Testis (tissue), 3 donors: Measurements from ENCODE around the gene CDK10. TPM values are rescaled to one million over a fixed set of nuclear protein-coding genes. Genes with fewer than 3 reads are reported as not detected.
"Not testable (repeated sequence)": the region's sequence is repeated elsewhere in the genome, so short reads cannot be mapped to it uniquely, and the experiment has no call there.

Experiments
- DNase-seq: peaks from one replicate; pipeline ENCODE4 v3.0.0-alpha.2; 2019
- H3K27ac ChIP-seq, 2 donors: fragments of 200-600 bp; sonication (generic); one replicate each; pipeline ENCODE4 v1.5.1; 2019
- H3K27me3 ChIP-seq: fragments of 200-600 bp; sonication (generic); one replicate; pipeline ENCODE4 v1.5.1; 2019
- H3K36me3 ChIP-seq: fragments of 200-600 bp; sonication (generic); one replicate; pipeline ENCODE4 v1.5.1; 2017; ENCODE audit warnings: low read depth; ENCODE audit errors: missing control alignments
- H3K4me1 ChIP-seq: fragments of 200-600 bp; sonication (generic); one replicate; pipeline ENCODE4 v1.5.1; 2019
- H3K4me3 ChIP-seq, 2 donors: fragments of 200-600 bp; sonication (generic); one replicate each; pipeline ENCODE4 v1.5.1; 2017 to 2019
- H3K9me3 ChIP-seq: fragments of 200-600 bp; sonication (generic); one replicate; pipeline ENCODE4 v1.5.1; 2017
- POLR2A ChIP-seq: fragments of 450-650 bp; IDR thresholded peaks from one replicate; pipeline ENCODE4 v1.6.1; 2017; ENCODE audit warnings: antibody characterized with exemption, mild to moderate bottlenecking, moderate library complexity
- WGBS, 2 donors: methylation state at CpG; one replicate each; pipeline ENCODE4 v1.1.5; 2018; 5-methylcytosine and 5-hydroxymethylcytosine counted together
- intact Hi-C: fragments of 100-400 bp; cut with DNase I; formaldehyde crosslinking; loops from one replicate; pipeline ENCODE4 v1.15.1; 2023; ENCODE audit warnings: low total_unique reads
- polyA plus RNA-seq: library from polyadenylated mRNA; stranded (reverse); fragments of 350-450 nt; fragmentation: Illumina TruSeq; extraction: RNeasy Lipid Tissue Mini Kit (QIAGEN cat#74804); gene quantifications from one replicate; pipeline ENCODE4 v1.2.3, GENCODE V29; 2014; ENCODE audit warnings: low read depth, low replicate concordance; ENCODE audit not compliant: insufficient read depth
- total RNA-seq, 2 donors: library from RNA; depleted of rRNA; stranded (reverse); fragments of >200 nt; gene quantifications; one replicate each; pipeline ENCODE4 v1.2.3, GENCODE V29; 2016
- TF ChIP-seq, protein P1 (sequence below), 3 experiments: fragments of 450-650 bp in 2 of 3; fragments of 200-600 bp in 1 of 3; sonication (generic) in 1 of 3; IDR thresholded peaks; one replicate each; pipeline ENCODE4 v1.5.1; 2016 to 2019; ENCODE audit warnings: antibody characterized with exemption in 3 of 3, mild to moderate bottlenecking in 2 of 3, moderate library complexity in 1 of 3

CDK10 gene
- total and polyA plus RNA-seq, 3 donors from 2014 or later, result 68.0 to 88.3 (median 77.1) TPM

DNA sequence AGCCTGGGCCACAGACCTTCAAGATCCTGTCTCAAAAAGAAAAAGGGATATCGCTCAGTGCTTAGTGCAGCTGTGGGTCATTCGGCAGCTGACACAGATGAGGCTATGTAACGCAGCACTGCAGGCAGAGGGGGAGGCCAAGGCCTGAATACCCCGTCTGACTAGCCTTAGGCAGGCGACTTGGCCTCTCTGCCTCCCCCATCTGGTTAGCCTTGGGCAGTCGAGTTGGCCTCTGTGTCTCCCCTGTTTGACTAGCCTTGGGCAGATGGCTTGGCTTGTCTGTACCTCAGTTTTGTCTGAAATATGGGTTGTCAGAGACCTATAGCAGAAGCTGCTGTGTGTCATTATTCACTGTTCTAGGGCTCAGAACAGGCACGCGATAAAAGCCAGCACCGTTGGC is 18.9 kb upstream of the CDK10 start:
- no peak overlapping the region for H3K27ac ChIP-seq
- no peaks in the 10 kb centered on the region for H3K4me1 ChIP-seq
- H3K27me3 ChIP-seq, result no peaks in the 10 kb centered on the region
- H3K36me3 ChIP-seq, result no peaks in the 10 kb centered on the region
- 80% methylated on average over 9 of the region's 9 CpGs for WGBS, 2 donors
- intact Hi-C loops, result no loop called here
- TF ChIP-seq POLR2A, result no peak
- TF ChIP-seq, protein P1, sequence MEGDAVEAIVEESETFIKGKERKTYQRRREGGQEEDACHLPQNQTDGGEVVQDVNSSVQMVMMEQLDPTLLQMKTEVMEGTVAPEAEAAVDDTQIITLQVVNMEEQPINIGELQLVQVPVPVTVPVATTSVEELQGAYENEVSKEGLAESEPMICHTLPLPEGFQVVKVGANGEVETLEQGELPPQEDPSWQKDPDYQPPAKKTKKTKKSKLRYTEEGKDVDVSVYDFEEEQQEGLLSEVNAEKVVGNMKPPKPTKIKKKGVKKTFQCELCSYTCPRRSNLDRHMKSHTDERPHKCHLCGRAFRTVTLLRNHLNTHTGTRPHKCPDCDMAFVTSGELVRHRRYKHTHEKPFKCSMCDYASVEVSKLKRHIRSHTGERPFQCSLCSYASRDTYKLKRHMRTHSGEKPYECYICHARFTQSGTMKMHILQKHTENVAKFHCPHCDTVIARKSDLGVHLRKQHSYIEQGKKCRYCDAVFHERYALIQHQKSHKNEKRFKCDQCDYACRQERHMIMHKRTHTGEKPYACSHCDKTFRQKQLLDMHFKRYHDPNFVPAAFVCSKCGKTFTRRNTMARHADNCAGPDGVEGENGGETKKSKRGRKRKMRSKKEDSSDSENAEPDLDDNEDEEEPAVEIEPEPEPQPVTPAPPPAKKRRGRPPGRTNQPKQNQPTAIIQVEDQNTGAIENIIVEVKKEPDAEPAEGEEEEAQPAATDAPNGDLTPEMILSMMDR (IDR thresholded peaks at IDR 0.05), result no peak
- H3K4me3 ChIP-seq, result no peak overlapping the region
- no peaks in the 10 kb centered on the region for H3K9me3 ChIP-seq
- DNase-seq, result no peak

DNA sequence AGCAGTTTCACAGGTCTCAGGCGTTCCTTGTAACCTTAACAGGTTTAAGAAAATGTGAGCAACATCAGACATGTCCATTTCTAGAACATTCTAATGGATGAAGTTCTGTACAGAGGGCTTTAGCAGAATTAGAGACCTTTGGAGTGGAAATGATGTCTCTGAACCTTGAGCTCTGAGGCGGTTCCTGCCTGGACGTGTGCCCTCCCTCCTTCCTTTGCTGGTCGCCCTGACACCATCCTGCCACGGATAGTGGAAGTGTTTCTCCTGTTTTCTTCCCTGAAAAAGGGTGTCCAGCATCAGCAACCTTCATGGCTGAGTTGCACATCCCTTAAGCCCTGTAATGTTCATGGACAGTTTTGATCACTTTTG is 17.7 kb upstream of the CDK10 start:
- Histone ChIP-seq H3K4me1 (no peaks in the 10 kb centered on the region), H3K27ac (no peak overlapping the region), H3K4me3 (no peak overlapping the region), H3K9me3 (no peaks in the 10 kb centered on the region), H3K27me3 (no peaks in the 10 kb centered on the region), H3K36me3 (no peaks in the 10 kb centered on the region)
- 86% methylated on average over 5 of the region's 5 CpGs for WGBS, 2 donors
- no peak for DNase-seq
- intact Hi-C loops, result no loop called here
- TF ChIP-seq, protein P1 (IDR thresholded peaks at IDR 0.05), result no peak
- TF ChIP-seq POLR2A, result no peak

DNA sequence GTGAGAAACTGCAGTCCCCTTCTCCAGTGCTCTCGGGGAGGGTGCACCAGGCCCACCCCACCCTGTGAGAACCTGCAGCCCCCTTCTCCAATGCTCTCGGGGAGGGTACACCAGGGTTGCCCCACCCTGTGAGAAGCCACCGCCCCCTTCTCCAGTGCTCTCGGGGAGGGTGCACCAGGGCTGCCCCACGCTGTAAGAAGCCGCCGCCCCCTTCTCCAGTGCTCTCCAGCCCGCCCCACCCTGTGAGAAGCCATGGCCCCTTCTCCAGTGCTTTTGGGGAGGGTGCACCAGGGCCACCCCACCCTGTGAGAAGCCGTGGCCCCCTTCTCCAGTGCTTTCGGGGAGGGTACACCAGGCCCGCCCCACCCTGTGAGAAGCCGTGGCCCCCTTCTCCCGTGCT is 16.7 kb upstream of the CDK10 start:
- Histone ChIP-seq H3K4me1 (no peaks in the 10 kb centered on the region), H3K36me3 (no peaks in the 10 kb centered on the region), H3K27me3 (no peaks in the 10 kb centered on the region), H3K4me3 (no peak overlapping the region), H3K9me3 (no peaks in the 10 kb centered on the region), H3K27ac (no peak overlapping the region)
- 94 to 99% methylated on average over 5 to 7 of the region's 13 CpGs for WGBS, 2 donors
- no peak for DNase-seq
- TF ChIP-seq, protein P1 (IDR thresholded peaks at IDR 0.05), result no peak
- no peak for TF ChIP-seq POLR2A
- intact Hi-C loops, result no loop called here

DNA sequence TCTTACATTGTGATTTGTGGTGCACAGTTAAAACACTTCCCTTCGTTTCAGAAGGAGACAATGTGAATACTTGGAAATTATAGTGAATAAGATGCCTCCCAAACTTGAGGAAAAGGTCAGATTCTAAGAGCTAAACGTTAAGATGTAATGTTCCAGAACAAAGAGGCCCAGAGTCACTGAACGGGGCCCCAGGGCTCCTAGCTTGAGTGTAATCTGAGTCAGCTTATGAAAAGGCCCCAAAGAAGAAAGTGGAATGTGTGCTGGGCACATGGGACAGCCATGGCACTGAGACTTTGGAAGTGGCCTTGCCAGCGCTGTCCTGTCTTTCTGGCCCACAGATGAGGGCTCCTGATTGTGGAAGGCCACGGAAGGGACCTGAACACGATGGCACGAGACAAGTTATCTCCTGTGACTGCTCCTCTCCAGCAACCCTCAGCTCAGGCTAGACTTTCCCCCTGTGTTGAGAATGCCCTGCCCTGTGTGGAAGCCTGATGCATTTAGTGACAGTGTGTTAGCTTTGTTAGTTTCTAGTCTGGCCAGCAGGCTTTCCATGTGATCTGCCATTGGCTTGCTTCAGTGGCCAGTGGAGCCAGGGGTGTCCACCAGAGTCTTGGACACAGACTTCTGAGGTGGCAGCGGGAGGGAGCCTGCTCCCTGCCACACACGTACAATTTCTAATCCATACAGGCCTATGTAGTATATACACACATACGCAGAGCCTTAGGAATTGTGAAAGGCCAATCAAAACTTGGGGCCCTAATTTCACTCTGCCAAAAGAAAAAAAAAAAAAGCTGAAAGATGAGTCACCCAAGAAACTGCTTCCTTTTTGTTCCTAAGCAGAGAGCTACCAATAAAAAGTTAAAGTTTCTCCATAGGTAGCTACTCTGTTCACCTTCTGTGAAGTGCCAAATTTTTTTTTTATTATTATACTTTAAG is 15.7 kb upstream of the CDK10 start:
- intact Hi-C loops, result no loop called here
- WGBS, 2 donors, result 85 to 86% methylated on average over 10 of the region's 10 CpGs
- no peaks in the 10 kb centered on the region for H3K4me1 ChIP-seq
- no peak for TF ChIP-seq POLR2A
- TF ChIP-seq, protein P1 (IDR thresholded peaks at IDR 0.05), result no peak
- H3K27ac ChIP-seq, result no peak overlapping the region
- H3K27me3 ChIP-seq, result no peaks in the 10 kb centered on the region
- H3K36me3 ChIP-seq, result no peaks in the 10 kb centered on the region
- no peak for DNase-seq
- no peak overlapping the region for H3K4me3 ChIP-seq
- H3K9me3 ChIP-seq, result no peaks in the 10 kb centered on the region

DNA sequence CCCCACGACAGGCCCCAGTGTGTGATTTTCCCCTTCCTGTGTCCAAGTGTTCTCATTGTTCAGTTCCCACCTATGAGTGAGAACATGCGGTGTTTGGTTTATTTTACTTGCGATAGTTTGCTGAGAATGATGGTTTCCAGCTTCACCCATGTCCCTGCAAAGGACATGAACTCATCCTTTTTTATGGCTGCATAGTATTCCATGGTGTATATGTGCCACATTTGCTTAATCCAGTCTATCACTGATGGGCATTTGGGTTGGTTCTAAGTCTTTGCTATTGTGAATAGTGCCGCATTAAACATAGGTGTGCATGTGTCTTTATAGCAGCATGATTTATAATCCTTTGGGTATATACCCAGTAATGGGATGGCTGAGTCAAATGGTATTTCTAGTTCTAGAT is 14.9 kb upstream of the CDK10 start:
- H3K27me3 ChIP-seq, H3K27ac ChIP-seq, H3K36me3 ChIP-seq, H3K9me3 ChIP-seq, H3K4me3 ChIP-seq, intact Hi-C loops, DNase-seq, H3K4me1 ChIP-seq: not testable (repeated sequence)
- 87 to 97% methylated on average over 4 of the region's 4 CpGs for WGBS, 2 donors
